H1 (cell line): ENCODE measurements around the gene LDLRAD1. TPM values are rescaled to one million over a fixed set of nuclear protein-coding genes. Genes with fewer than 3 reads are reported as not detected.

Experiments
- CREB1 ChIP-seq: IDR thresholded peaks from 2 replicates; pipeline ENCODE4 v1.6.1; 2012; ENCODE audit warnings: inconsistent platforms
- EGR1 ChIP-seq: IDR thresholded peaks from 2 replicates; pipeline ENCODE4 v1.6.1; 2011; ENCODE audit warnings: low read depth, low read length, borderline replicate concordance
- RAD21 ChIP-seq, 2 experiments: IDR thresholded peaks in 1 of 2; conservative IDR thresholded peaks in 1 of 2; 2 replicates each; pipeline ENCODE4 v1.6.1; 2011; ENCODE audit warnings: low read depth in 2 of 2, low read length in 2 of 2, improper control_type of control experiment in 1 of 2, inconsistent platforms in 1 of 2, mild to moderate bottlenecking in 1 of 2, moderate library complexity in 1 of 2
- RNF2 ChIP-seq: fragments of 200-900, 300-1000 bp; sonication (generic); IDR thresholded peaks from 2 replicates; pipeline ENCODE4 v1.7.1; 2016; ENCODE audit warnings: borderline replicate concordance, low read depth, mild to moderate bottlenecking, antibody characterized with exemption, low read length; ENCODE audit not compliant: poor library complexity, severe bottlenecking; ENCODE audit errors: missing control alignments
- SIX5 ChIP-seq: IDR thresholded peaks from 2 replicates; pipeline ENCODE4 v1.6.1; 2011; ENCODE audit warnings: mild to moderate bottlenecking, low read depth, low read length
- SP2 ChIP-seq: IDR thresholded peaks from 2 replicates; pipeline ENCODE4 v1.6.1; 2012; ENCODE audit warnings: mild to moderate bottlenecking, low read length, inconsistent platforms
- YY1 ChIP-seq: IDR thresholded peaks from 2 replicates; pipeline ENCODE4 v1.6.1; 2011; ENCODE audit warnings: low read depth, mild to moderate bottlenecking, low read length
- polyA plus RNA-seq, 7 experiments: library from polyadenylated mRNA; depleted of rRNA in 3 of 7; stranded (reverse) in 5 of 7; unstranded in 2 of 7; fragments of >200 nt in 5 of 7; fragments of 200-250 nt in 2 of 7; gene quantifications; 1 replicate in 5 of 7; 2 replicates in 1 of 7; 4 replicates in 1 of 7; pipeline versions ENCODE4 v1.2.1 to v1.2.3, GENCODE V29; 2011 to 2013; ENCODE audit warnings: missing spikeins in 2 of 7, mixed read lengths in 2 of 7
- total RNA-seq: library from RNA; stranded (reverse); fragmentation: NEBNext Ultra II Directional; extraction: Animal tissue kit (Norgen Biotek cat#: 25700); gene quantifications from 2 replicates; pipeline ENCODE4 v1.2.1, GENCODE V29; 2021
- TF ChIP-seq, protein P1 (sequence below): fragments of 300-600 bp; sonication (generic); IDR thresholded peaks from 2 replicates; pipeline ENCODE4 v1.7.1; 2012; ENCODE audit warnings: low read length, moderate library complexity, mild to moderate bottlenecking, inconsistent platforms; ENCODE audit not compliant: insufficient replicate concordance
- TF ChIP-seq, protein P2 (sequence below): IDR thresholded peaks from 2 replicates; pipeline ENCODE4 v1.6.1; 2012; ENCODE audit warnings: low read length, inconsistent platforms

The LDLRAD1 gene
- total and polyA plus RNA-seq, 2 of the 8 experiments (the other 6 are each of a cell fraction or from before 2014, with no cell fraction given) = not detected

GRCh38 chr1:54052431-54052933 lies 34.5 kb upstream of the LDLRAD1 start (continued):
- TF ChIP-seq, protein P1, sequence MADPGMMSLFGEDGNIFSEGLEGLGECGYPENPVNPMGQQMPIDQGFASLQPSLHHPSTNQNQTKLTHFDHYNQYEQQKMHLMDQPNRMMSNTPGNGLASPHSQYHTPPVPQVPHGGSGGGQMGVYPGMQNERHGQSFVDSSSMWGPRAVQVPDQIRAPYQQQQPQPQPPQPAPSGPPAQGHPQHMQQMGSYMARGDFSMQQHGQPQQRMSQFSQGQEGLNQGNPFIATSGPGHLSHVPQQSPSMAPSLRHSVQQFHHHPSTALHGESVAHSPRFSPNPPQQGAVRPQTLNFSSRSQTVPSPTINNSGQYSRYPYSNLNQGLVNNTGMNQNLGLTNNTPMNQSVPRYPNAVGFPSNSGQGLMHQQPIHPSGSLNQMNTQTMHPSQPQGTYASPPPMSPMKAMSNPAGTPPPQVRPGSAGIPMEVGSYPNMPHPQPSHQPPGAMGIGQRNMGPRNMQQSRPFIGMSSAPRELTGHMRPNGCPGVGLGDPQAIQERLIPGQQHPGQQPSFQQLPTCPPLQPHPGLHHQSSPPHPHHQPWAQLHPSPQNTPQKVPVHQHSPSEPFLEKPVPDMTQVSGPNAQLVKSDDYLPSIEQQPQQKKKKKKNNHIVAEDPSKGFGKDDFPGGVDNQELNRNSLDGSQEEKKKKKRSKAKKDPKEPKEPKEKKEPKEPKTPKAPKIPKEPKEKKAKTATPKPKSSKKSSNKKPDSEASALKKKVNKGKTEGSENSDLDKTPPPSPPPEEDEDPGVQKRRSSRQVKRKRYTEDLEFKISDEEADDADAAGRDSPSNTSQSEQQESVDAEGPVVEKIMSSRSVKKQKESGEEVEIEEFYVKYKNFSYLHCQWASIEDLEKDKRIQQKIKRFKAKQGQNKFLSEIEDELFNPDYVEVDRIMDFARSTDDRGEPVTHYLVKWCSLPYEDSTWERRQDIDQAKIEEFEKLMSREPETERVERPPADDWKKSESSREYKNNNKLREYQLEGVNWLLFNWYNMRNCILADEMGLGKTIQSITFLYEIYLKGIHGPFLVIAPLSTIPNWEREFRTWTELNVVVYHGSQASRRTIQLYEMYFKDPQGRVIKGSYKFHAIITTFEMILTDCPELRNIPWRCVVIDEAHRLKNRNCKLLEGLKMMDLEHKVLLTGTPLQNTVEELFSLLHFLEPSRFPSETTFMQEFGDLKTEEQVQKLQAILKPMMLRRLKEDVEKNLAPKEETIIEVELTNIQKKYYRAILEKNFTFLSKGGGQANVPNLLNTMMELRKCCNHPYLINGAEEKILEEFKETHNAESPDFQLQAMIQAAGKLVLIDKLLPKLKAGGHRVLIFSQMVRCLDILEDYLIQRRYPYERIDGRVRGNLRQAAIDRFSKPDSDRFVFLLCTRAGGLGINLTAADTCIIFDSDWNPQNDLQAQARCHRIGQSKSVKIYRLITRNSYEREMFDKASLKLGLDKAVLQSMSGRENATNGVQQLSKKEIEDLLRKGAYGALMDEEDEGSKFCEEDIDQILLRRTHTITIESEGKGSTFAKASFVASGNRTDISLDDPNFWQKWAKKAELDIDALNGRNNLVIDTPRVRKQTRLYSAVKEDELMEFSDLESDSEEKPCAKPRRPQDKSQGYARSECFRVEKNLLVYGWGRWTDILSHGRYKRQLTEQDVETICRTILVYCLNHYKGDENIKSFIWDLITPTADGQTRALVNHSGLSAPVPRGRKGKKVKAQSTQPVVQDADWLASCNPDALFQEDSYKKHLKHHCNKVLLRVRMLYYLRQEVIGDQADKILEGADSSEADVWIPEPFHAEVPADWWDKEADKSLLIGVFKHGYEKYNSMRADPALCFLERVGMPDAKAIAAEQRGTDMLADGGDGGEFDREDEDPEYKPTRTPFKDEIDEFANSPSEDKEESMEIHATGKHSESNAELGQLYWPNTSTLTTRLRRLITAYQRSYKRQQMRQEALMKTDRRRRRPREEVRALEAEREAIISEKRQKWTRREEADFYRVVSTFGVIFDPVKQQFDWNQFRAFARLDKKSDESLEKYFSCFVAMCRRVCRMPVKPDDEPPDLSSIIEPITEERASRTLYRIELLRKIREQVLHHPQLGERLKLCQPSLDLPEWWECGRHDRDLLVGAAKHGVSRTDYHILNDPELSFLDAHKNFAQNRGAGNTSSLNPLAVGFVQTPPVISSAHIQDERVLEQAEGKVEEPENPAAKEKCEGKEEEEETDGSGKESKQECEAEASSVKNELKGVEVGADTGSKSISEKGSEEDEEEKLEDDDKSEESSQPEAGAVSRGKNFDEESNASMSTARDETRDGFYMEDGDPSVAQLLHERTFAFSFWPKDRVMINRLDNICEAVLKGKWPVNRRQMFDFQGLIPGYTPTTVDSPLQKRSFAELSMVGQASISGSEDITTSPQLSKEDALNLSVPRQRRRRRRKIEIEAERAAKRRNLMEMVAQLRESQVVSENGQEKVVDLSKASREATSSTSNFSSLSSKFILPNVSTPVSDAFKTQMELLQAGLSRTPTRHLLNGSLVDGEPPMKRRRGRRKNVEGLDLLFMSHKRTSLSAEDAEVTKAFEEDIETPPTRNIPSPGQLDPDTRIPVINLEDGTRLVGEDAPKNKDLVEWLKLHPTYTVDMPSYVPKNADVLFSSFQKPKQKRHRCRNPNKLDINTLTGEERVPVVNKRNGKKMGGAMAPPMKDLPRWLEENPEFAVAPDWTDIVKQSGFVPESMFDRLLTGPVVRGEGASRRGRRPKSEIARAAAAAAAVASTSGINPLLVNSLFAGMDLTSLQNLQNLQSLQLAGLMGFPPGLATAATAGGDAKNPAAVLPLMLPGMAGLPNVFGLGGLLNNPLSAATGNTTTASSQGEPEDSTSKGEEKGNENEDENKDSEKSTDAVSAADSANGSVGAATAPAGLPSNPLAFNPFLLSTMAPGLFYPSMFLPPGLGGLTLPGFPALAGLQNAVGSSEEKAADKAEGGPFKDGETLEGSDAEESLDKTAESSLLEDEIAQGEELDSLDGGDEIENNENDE = no peak
- TF ChIP-seq, protein P2, sequence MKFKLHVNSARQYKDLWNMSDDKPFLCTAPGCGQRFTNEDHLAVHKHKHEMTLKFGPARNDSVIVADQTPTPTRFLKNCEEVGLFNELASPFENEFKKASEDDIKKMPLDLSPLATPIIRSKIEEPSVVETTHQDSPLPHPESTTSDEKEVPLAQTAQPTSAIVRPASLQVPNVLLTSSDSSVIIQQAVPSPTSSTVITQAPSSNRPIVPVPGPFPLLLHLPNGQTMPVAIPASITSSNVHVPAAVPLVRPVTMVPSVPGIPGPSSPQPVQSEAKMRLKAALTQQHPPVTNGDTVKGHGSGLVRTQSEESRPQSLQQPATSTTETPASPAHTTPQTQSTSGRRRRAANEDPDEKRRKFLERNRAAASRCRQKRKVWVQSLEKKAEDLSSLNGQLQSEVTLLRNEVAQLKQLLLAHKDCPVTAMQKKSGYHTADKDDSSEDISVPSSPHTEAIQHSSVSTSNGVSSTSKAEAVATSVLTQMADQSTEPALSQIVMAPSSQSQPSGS = no peak
- no peak for TF ChIP-seq RNF2
- no peak for TF ChIP-seq SP2
- no peak for TF ChIP-seq SIX5
- TF ChIP-seq CREB1 = no peak
- no peak for TF ChIP-seq RAD21 (IDR thresholded peaks at IDR 0.05 in 1 of 2, conservative IDR thresholded peaks at IDR 0.05 in 1 of 2; ENCODE audit: low read depth in 2 of 2, low read length in 2 of 2)
- TF ChIP-seq YY1 = no peak
- TF ChIP-seq EGR1 = no peak
